MCF 10A (cell line): ENCODE data around the gene TCERG1. TPM values are rescaled to one million over a fixed set of nuclear protein-coding genes. Genes with fewer than 3 reads are reported as not detected.

ENCODE experiments used
- BruUV-seq: library from RNA; stranded (reverse); fragments of 400-500 nt; replicated peaks from 2 replicates; lab custom pipeline; 2021; lab: Mats Ljungman, UMichigan
- CTCF ChIA-PET: fragments of 300-600 bp; sonication (Branson Sonifier 250); formaldehyde crosslinking; extraction: SDS; loops from one replicate; lab custom pipeline; 2021; ENCODE audit warnings: antibody characterized with exemption, inconsistent platforms; lab: Yijun Ruan, JAX
- POLR2A ChIA-PET: fragments of 300-600, 350-650 bp; sonication (Branson Sonifier 250); formaldehyde crosslinking; extraction: SDS; loops from one replicate; lab custom pipeline; 2020; ENCODE audit warnings: antibody characterized with exemption, inconsistent platforms; lab: Yijun Ruan, JAX
- DNase-seq: peaks from one replicate; pipeline ENCODE4 v3.0.0-alpha.2; 2018; ENCODE audit not compliant: unreplicated experiment
- H3K27ac Mint-ChIP-seq: one replicate; pipeline ENCODE4 v1.8.0; 2022; ENCODE audit warnings: mild to moderate bottlenecking, low read depth, mixed read lengths; ENCODE audit not compliant: unreplicated experiment
- H3K27me3 Mint-ChIP-seq: one replicate; pipeline ENCODE4 v1.8.0; 2022; ENCODE audit warnings: mixed read lengths; ENCODE audit not compliant: insufficient read depth, unreplicated experiment
- H3K36me3 Mint-ChIP-seq: one replicate; pipeline ENCODE4 v1.8.0; 2022; ENCODE audit warnings: mild to moderate bottlenecking, moderate library complexity, mixed read lengths; ENCODE audit not compliant: insufficient read depth, unreplicated experiment
- H3K4me1 Mint-ChIP-seq: one replicate; pipeline ENCODE4 v1.8.0; 2022; ENCODE audit warnings: mixed read lengths; ENCODE audit not compliant: insufficient read depth, unreplicated experiment
- H3K4me3 Mint-ChIP-seq: one replicate; pipeline ENCODE4 v1.8.0; 2022; ENCODE audit warnings: mild to moderate bottlenecking, moderate library complexity, mixed read lengths; ENCODE audit not compliant: unreplicated experiment
- H3K9me3 Mint-ChIP-seq: one replicate; pipeline ENCODE4 v1.8.0; 2022; ENCODE audit warnings: mixed read lengths; ENCODE audit not compliant: unreplicated experiment
- CTCF ChIP-seq: fragments of 200-600 bp; IDR thresholded peaks from one replicate; pipeline ENCODE4 v1.8.0; 2022; ENCODE audit warnings: antibody characterized with exemption, mild to moderate bottlenecking; ENCODE audit not compliant: unreplicated experiment
- intact Hi-C: fragments of 100-400 bp; cut with micrococcal nuclease; formaldehyde crosslinking; loops from 2 replicates; pipeline ENCODE4 v1.14.1; 2022
- total RNA-seq: library from RNA; stranded (reverse); gene quantifications from 2 replicates; pipeline ENCODE4 v1.2.3, GENCODE V29; 2022

The TCERG1 gene
- total RNA-seq, 1 experiment from 2014 or later, result 134 TPM

- no TSS peak for BruUV-seq
- no peak for DNase-seq
- Mint-ChIP-seq H3K9me3 (no peaks in the 10 kb centered on the region), H3K4me1 (peaks cover 6% of the 10 kb centered on the region), H3K36me3 (no peaks in the 10 kb centered on the region), H3K27me3 (no peaks in the 10 kb centered on the region), H3K27ac (no peak overlapping the region), H3K4me3 (no peak overlapping the region)
- POLR2A ChIA-PET, result interaction anchor here (0.8 kb wide), 1 partner anchor 655 kb away, joined by 6 read pairs; no protein-coding TSS in a partner anchor
- no peak for TF ChIP-seq CTCF
- CTCF ChIA-PET, result interaction anchor here (0.6 to 7.9 kb wide), 70 partner anchors 8 to 1045 kb away, joined by 3 to 242 read pairs (median 4); partner anchors contain the start of genes GPR151 and STK32A
- intact Hi-C loops, result loop anchor here (1.0 to 5.0 kb wide), 3 partner anchors 432 to 1043 kb away; no protein-coding TSS in a partner anchor
Measured at GRCh38 chr5:146533882-146534281, 86.7 kb downstream of the TCERG1 start.

- Mint-ChIP-seq H3K36me3 (no peaks in the 10 kb centered on the region), H3K27ac (no peak overlapping the region), H3K27me3 (no peaks in the 10 kb centered on the region), H3K4me1 (peaks cover 13% of the 10 kb centered on the region), H3K9me3 (no peaks in the 10 kb centered on the region), H3K4me3 (no peak overlapping the region)
- no peak for TF ChIP-seq CTCF
- POLR2A ChIA-PET, result interaction anchor here (1.3 kb wide), 1 partner anchor 650 kb away, joined by 3 read pairs; no protein-coding TSS in a partner anchor
- CTCF ChIA-PET, result interaction anchor here (0.6 to 12.6 kb wide), 12 partner anchors 9 to 1040 kb away, joined by 3 to 485 read pairs (median 3); no protein-coding TSS in a partner anchor
- DNase-seq, result no peak
- intact Hi-C loops, result no loop called here
- BruUV-seq, result no TSS peak
Measured at GRCh38 chr5:146538432-146538831, 91.3 kb downstream of the TCERG1 start.

- Mint-ChIP-seq H3K9me3 (no peaks in the 10 kb centered on the region), H3K36me3 (no peaks in the 10 kb centered on the region), H3K4me1 (peaks cover 11% of the 10 kb centered on the region), H3K27ac (no peak overlapping the region), H3K4me3 (no peak overlapping the region), H3K27me3 (no peaks in the 10 kb centered on the region)
- BruUV-seq, result no TSS peak
- DNase-seq, result no peak
- CTCF ChIA-PET, result interaction anchor here (0.6 to 12.6 kb wide), 16 partner anchors 7 to 1039 kb away, joined by 3 to 485 read pairs (median 5); partner anchors contain the start of gene STK32A
- POLR2A ChIA-PET, result interaction anchor here (1.0 kb wide), 1 partner anchor 426 kb away, joined by 4 read pairs; no protein-coding TSS in a partner anchor
- intact Hi-C loops, result loop anchor here (5.0 kb wide), 4 partner anchors 82 to 852 kb away; no protein-coding TSS in a partner anchor
- no peak for TF ChIP-seq CTCF
Measured at GRCh38 chr5:146539973-146540372, 92.8 kb downstream of the TCERG1 start.

- Mint-ChIP-seq H3K27me3 (peaks cover 2% of the 10 kb centered on the region), H3K4me3 (no peak overlapping the region), H3K27ac (no peak overlapping the region), H3K4me1 (peaks cover 11% of the 10 kb centered on the region), H3K9me3 (no peaks in the 10 kb centered on the region), H3K36me3 (no peaks in the 10 kb centered on the region)
- CTCF ChIA-PET, result interaction anchor here (0.6 to 12.6 kb wide), 17 partner anchors 8 to 1038 kb away, joined by 3 to 485 read pairs (median 5); partner anchors contain the start of gene STK32A
- no peak for TF ChIP-seq CTCF
- POLR2A ChIA-PET, result interaction anchor here (1.0 kb wide), 1 partner anchor 425 kb away, joined by 4 read pairs; no protein-coding TSS in a partner anchor
- BruUV-seq, result no TSS peak
- intact Hi-C loops, result loop anchor here (5.0 kb wide), 4 partner anchors 82 to 852 kb away; no protein-coding TSS in a partner anchor
- no peak for DNase-seq
Measured at GRCh38 chr5:146540414-146540813, 93.3 kb downstream of the TCERG1 start.
